Esophagus muscularis mucosa (tissue), 4 donors: Measurements from ENCODE around the gene ANTXR1. TPM values are rescaled to one million over a fixed set of nuclear protein-coding genes. Genes with fewer than 3 reads are reported as not detected.

Source experiments
- DNase-seq: peaks from one replicate; pipeline ENCODE4 v3.0.0-alpha.2; 2017; ENCODE audit errors: extremely low spot score
- H3K27ac ChIP-seq, 4 donors: fragments of 200-600 bp; sonication (generic); replicated peaks in 1 of 4; 1 replicate in 3 of 4; 2 replicates in 1 of 4; pipeline ENCODE4 v1.5.1; 2016 to 2019; ENCODE audit warnings: mild to moderate bottlenecking in 1 of 4
- H3K27me3 ChIP-seq, 4 donors: fragments of 200-600 bp; sonication (generic); one replicate each; pipeline versions ENCODE4 v1.5.1 to v1.6.0; 2016 to 2019
- H3K36me3 ChIP-seq, 4 donors: fragments of 200-600 bp; sonication (generic); one replicate each; pipeline ENCODE4 v1.5.1; 2016 to 2019
- H3K4me1 ChIP-seq, 4 donors: fragments of 200-600 bp; sonication (generic); one replicate each; pipeline ENCODE4 v1.5.1; 2016 to 2019
- H3K4me3 ChIP-seq, 4 donors: fragments of 200-600 bp; sonication (generic); 1 replicate in 2 of 4; 2 replicates in 2 of 4; pipeline ENCODE4 v1.5.1; 2016 to 2019; ENCODE audit warnings: mild to moderate bottlenecking in 4 of 4, moderate library complexity in 1 of 4
- H3K9me3 ChIP-seq, 4 donors: fragments of 200-600 bp; sonication (generic); 1 replicate in 3 of 4; 2 replicates in 1 of 4; pipeline ENCODE4 v1.5.1; 2016 to 2019
- EP300 ChIP-seq: sonication (generic); formaldehyde crosslinking; IDR thresholded peaks from one replicate; pipeline ENCODE4 v1.6.1; 2017; ENCODE audit warnings: antibody characterized with exemption
- POLR2A ChIP-seq: fragments of 450-650 bp; IDR thresholded peaks from one replicate; pipeline ENCODE4 v1.6.1; 2017; ENCODE audit warnings: antibody characterized with exemption, moderate library complexity, mild to moderate bottlenecking, low read depth
- POLR2AphosphoS5 ChIP-seq, 2 donors: sonication (generic); formaldehyde crosslinking; IDR thresholded peaks; one replicate each; pipeline ENCODE4 v1.6.1; 2017; ENCODE audit warnings: antibody characterized with exemption in 2 of 2
- WGBS: methylation state at CpG from one replicate; pipeline ENCODE4 v1.1.5; 2018; 5-methylcytosine and 5-hydroxymethylcytosine counted together
- intact Hi-C: fragments of 100-400 bp; cut with DNase I; formaldehyde crosslinking; loops from one replicate; pipeline ENCODE4 v1.15.1; 2023
- total RNA-seq, 4 donors: library from RNA; depleted of rRNA; stranded (reverse); fragments of >200 nt; gene quantifications; one replicate each; pipeline versions ENCODE4 v1.1.0 to v1.2.1, GENCODE V29; 2016
- TF ChIP-seq, protein P1 (sequence below), 3 experiments: fragments of 200-600 bp in 2 of 3; fragments of 450-650 bp in 1 of 3; sonication (generic) in 2 of 3; IDR thresholded peaks; one replicate each; pipeline ENCODE4 v1.5.1; 2017 to 2019; ENCODE audit warnings: antibody characterized with exemption in 3 of 3, mild to moderate bottlenecking in 2 of 3, moderate library complexity in 1 of 3

The ANTXR1 gene
- total RNA-seq, 4 donors from 2014 or later: 74.6 to 115 (median 92.1) TPM

DNA sequence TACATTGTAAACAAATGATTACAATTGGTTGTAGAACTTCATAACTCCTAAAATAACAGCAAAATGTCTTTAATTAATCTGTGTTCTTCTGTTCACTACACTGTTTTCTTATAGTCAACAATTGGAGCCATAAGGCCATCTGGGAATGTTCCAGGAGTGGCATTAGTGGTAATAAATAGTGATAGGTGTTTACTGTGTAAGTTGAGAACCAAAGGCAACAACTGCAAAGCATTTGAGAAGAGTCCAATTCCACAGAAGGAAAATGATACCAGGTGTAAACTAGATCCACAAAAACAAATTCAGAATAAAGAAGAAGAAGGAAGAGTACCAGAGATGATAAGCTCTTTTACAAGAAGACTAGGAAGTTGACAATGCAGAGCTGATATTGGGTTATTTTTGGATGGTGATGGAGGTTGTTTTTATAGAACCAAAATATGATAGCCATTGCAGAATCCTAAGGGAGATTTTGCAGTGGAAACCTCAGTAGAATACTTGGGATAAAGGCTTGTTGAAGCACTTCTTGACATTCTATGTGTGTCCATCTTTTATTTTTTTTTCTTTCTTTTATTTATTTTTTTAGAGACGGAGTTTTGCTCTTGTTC lies 52.9 kb downstream of the ANTXR1 start:
- intact Hi-C loops: no loop called here
- Histone ChIP-seq H3K9me3 (no peaks in the 10 kb centered on the region), H3K27ac (peak overlapping the region in 1 of 4 donors; percentile 57), H3K36me3 (no peaks in the 10 kb centered on the region), H3K27me3 (no peaks in the 10 kb centered on the region), H3K4me3 (no peak overlapping the region), H3K4me1 (peaks cover 33 to 60% (median 47%) of the 10 kb centered on the region in 4 donors)
- no peak for DNase-seq
- TF ChIP-seq POLR2AphosphoS5 (IDR thresholded peaks at IDR 0.05) (no peak), POLR2A (no peak), EP300 (no peak)
- TF ChIP-seq, protein P1, sequence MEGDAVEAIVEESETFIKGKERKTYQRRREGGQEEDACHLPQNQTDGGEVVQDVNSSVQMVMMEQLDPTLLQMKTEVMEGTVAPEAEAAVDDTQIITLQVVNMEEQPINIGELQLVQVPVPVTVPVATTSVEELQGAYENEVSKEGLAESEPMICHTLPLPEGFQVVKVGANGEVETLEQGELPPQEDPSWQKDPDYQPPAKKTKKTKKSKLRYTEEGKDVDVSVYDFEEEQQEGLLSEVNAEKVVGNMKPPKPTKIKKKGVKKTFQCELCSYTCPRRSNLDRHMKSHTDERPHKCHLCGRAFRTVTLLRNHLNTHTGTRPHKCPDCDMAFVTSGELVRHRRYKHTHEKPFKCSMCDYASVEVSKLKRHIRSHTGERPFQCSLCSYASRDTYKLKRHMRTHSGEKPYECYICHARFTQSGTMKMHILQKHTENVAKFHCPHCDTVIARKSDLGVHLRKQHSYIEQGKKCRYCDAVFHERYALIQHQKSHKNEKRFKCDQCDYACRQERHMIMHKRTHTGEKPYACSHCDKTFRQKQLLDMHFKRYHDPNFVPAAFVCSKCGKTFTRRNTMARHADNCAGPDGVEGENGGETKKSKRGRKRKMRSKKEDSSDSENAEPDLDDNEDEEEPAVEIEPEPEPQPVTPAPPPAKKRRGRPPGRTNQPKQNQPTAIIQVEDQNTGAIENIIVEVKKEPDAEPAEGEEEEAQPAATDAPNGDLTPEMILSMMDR (IDR thresholded peaks at IDR 0.05): no peak
- 71% methylated on average over 1 of the region's 1 CpG for WGBS

DNA sequence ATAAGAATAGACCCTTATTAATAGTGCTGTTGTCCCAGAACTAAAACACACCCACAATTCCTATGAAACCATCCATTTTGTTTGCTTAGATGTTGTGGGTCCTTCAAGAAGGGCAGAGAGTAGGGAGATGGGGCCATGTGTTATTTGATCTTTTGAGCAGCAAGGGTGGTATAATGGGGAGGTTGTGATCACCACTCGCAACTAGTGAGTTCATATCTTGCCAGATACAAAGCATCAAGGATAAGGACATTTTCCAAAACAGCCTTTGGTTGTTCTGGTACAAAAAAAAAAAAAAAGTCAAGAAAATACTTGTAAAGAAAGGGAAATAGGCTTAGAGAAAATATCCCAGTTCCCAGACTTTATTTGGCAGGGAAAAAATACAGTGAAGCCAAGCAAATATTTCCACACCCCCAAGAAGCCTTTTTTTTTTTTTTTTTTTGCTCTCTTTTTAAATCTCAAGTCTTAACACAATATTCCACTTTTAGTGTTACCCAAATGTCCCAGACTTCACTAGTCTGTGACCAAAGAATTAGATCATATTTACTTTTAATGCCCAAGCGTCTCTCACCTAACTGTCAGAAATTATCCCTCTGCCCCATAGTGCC lies 54.1 kb downstream of the ANTXR1 start:
- H3K4me1 ChIP-seq: peaks cover 20 to 58% (median 42%) of the 10 kb centered on the region in 4 donors
- no peak for DNase-seq
- intact Hi-C loops: no loop called here
- H3K27me3 ChIP-seq: no peaks in the 10 kb centered on the region
- 68% methylated on average over 2 of the region's 2 CpGs for WGBS
- H3K9me3 ChIP-seq: no peaks in the 10 kb centered on the region
- no peaks in the 10 kb centered on the region for H3K36me3 ChIP-seq
- TF ChIP-seq EP300 (no peak), POLR2AphosphoS5 (IDR thresholded peaks at IDR 0.05) (no peak), POLR2A (no peak)
- TF ChIP-seq, protein P1 (IDR thresholded peaks at IDR 0.05): no peak
- peak overlapping the region; percentile 47 to 70 (median 56) for H3K27ac ChIP-seq
- H3K4me3 ChIP-seq: no peak overlapping the region

DNA sequence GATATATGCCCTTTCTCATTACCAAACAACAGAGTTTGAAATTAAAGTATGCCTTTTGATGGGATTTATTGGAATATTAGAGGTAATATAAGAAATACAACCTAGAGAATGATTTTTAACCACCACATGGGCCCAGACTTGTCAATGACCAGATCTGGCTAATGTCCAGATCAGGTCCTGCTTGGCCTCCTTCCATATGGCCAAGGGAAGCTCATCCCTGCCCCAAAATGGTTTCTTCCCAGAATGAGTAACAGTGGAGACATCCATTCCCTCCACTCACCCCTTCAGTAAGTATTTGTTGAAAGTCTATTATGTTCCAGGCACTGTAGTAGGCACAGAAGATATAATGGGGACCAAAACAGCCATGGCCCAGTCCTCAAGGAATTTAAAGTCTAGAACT lies 54.9 kb downstream of the ANTXR1 start:
- TF ChIP-seq EP300 (no peak), POLR2A (no peak), POLR2AphosphoS5 (IDR thresholded peaks at IDR 0.05) (no peak)
- TF ChIP-seq, protein P1 (IDR thresholded peaks at IDR 0.05): no peak
- peaks cover 18 to 58% (median 42%) of the 10 kb centered on the region in 4 donors for H3K4me1 ChIP-seq
- no peak for DNase-seq
- no peaks in the 10 kb centered on the region for H3K36me3 ChIP-seq
- no peaks in the 10 kb centered on the region for H3K9me3 ChIP-seq
- H3K27me3 ChIP-seq: no peaks in the 10 kb centered on the region
- H3K4me3 ChIP-seq: no peak overlapping the region
- peak overlapping the region; percentile 47 to 70 (median 56) for H3K27ac ChIP-seq
- intact Hi-C loops: no loop called here

DNA sequence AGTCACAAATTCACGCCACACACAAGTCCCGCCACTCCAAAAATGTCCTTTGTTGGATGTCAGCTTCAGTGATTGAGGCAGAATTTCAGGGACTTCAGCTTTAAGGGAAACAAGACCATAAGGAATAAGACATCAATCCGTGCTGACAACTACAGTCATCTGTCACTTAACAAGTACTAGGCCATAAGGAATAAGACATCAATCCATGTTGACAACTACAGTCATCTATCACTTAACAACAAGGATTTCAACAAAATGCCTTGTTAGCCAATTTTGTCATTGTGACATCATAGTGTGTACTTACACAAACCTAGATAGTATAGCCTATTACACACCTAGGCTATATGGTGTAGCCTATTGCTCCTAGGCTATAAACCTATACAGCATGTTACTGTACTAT lies 58.0 kb downstream of the ANTXR1 start:
- H3K9me3 ChIP-seq: no peaks in the 10 kb centered on the region
- intact Hi-C loops: no loop called here
- H3K4me3 ChIP-seq: no peak overlapping the region
- TF ChIP-seq, protein P1 (IDR thresholded peaks at IDR 0.05): no peak
- TF ChIP-seq POLR2A (no peak), POLR2AphosphoS5 (IDR thresholded peaks at IDR 0.05) (no peak), EP300 (no peak)
- 86% methylated on average over 3 of the region's 3 CpGs for WGBS
- DNase-seq: no peak
- H3K27ac ChIP-seq: peak overlapping the region in 3 of 4 donors; percentile 2 to 34 (median 25)
- H3K27me3 ChIP-seq: no peaks in the 10 kb centered on the region
- H3K4me1 ChIP-seq: peaks cover 18 to 76% (median 59%) of the 10 kb centered on the region in 4 donors
- H3K36me3 ChIP-seq: peaks cover 0 to 6% (median 0%) of the 10 kb centered on the region in 4 donors
